H1 (cell line): ENCODE data around the gene UQCRQ. TPM values are rescaled to one million over a fixed set of nuclear protein-coding genes. Genes with fewer than 3 reads are reported as not detected.

Source experiments
- CTCF ChIA-PET: fragments of 300-600 bp; sonication (Branson Sonifier 250); formaldehyde crosslinking; loops from one replicate; lab custom pipeline; 2021; ENCODE audit not compliant: partially characterized antibody; lab: Charles Lee
- POLR2A ChIA-PET: fragments of 300-600 bp; sonication (Branson Sonifier 250); formaldehyde crosslinking; loops from one replicate; lab custom pipeline; 2021; ENCODE audit warnings: inconsistent platforms; ENCODE audit not compliant: partially characterized antibody; lab: Charles Lee
- DNase-seq, 2 experiments: peaks; one replicate each; pipeline versions ENCODE4 v3.0.0 to v3.0.0-alpha.2; 2010 to 2022; ENCODE audit warnings: low spot score in 2 of 2, low read depth in 1 of 2, mixed read lengths in 1 of 2
- FAIRE-seq: peaks from 2 replicates; lab custom pipeline; 2011; peaks lifted over from hg19 to GRCh38; lab: Jason Lieb, UNC
- H2AFZ ChIP-seq: 2 replicates; pipeline ENCODE4 v1.8.1; 2012; ENCODE audit warnings: low read length, inconsistent platforms
- H2AK5ac ChIP-seq: 2 replicates; pipeline ENCODE4 v1.6.1; 2013; ENCODE audit warnings: low read depth, low read length
- H2BK120ac ChIP-seq: replicated peaks from 2 replicates; pipeline ENCODE3; 2013; ENCODE audit warnings: low read depth, low read length, inconsistent platforms
- H2BK12ac ChIP-seq: 2 replicates; pipeline ENCODE4 v1.6.1; 2013; ENCODE audit warnings: low read depth, low read length
- H2BK15ac ChIP-seq: 2 replicates; pipeline ENCODE4 v1.6.1; 2013; ENCODE audit warnings: low read length
- H2BK20ac ChIP-seq: 2 replicates; pipeline ENCODE4 v1.6.1; 2013; ENCODE audit warnings: low read length
- H2BK5ac ChIP-seq: 2 replicates; pipeline ENCODE4 v1.6.1; 2013; ENCODE audit warnings: low read depth, low read length
- H3K14ac ChIP-seq: 2 replicates; pipeline ENCODE4 v1.6.1; 2013; ENCODE audit warnings: inconsistent platforms; ENCODE audit not compliant: insufficient read length
- H3K18ac ChIP-seq: 2 replicates; pipeline ENCODE4 v1.6.1; 2013; ENCODE audit warnings: low read length; ENCODE audit errors: extremely low read depth
- H3K23ac ChIP-seq: 2 replicates; pipeline ENCODE4 v1.6.1; 2013; ENCODE audit warnings: inconsistent platforms; ENCODE audit not compliant: insufficient read length
- H3K23me2 ChIP-seq: 2 replicates; pipeline ENCODE4 v1.6.1; 2013; ENCODE audit warnings: low read depth, low read length
- H3K27ac ChIP-seq: 2 replicates; pipeline ENCODE4 v1.6.1; 2011; ENCODE audit warnings: low read depth, low read length, inconsistent platforms
- H3K27me3 ChIP-seq, 4 experiments: replicated peaks in 1 of 4; 1 replicate in 1 of 4; 2 replicates in 3 of 4; pipeline versions ENCODE4 v1.6.1 to v1.8.1; 2011 to 2013; ENCODE audit warnings: low read length in 3 of 4, mild to moderate bottlenecking in 3 of 4, inconsistent platforms in 2 of 4, mixed read lengths in 2 of 4, moderate library complexity in 1 of 4; ENCODE audit not compliant: control insufficient read depth in 3 of 4, insufficient read depth in 3 of 4; ENCODE audit errors: extremely low read depth in 1 of 4
- H3K36me3 ChIP-seq, 4 experiments: 2 replicates each; pipeline versions ENCODE4 v1.6.1 to v1.8.1; 2011 to 2013; ENCODE audit warnings: mild to moderate bottlenecking in 4 of 4, low read length in 3 of 4, moderate library complexity in 2 of 4, control low read depth in 1 of 4, inconsistent platforms in 1 of 4; ENCODE audit not compliant: insufficient read depth in 4 of 4, control insufficient read depth in 2 of 4
- H3K4ac ChIP-seq: replicated peaks from 2 replicates; pipeline ENCODE3; 2013; ENCODE audit warnings: low read length, low read depth, mixed read lengths, inconsistent platforms; ENCODE audit not compliant: insufficient read length
- H3K4me1 ChIP-seq, 4 experiments: replicated peaks in 1 of 4; 1 replicate in 1 of 4; 2 replicates in 3 of 4; pipeline versions ENCODE4 v1.6.1 to v1.8.1; 2011 to 2013; ENCODE audit warnings: low read length in 3 of 4, inconsistent platforms in 2 of 4, mixed read lengths in 1 of 4; ENCODE audit not compliant: insufficient read depth in 4 of 4, control insufficient read depth in 3 of 4
- H3K4me2 ChIP-seq, 2 experiments: 2 replicates each; pipeline versions ENCODE4 v1.6.1 to v1.8.1; 2011 to 2013; ENCODE audit warnings: low read depth in 2 of 2, low read length in 2 of 2, control low read depth in 1 of 2, inconsistent platforms in 1 of 2, mild to moderate bottlenecking in 1 of 2; ENCODE audit not compliant: insufficient read depth in 1 of 2
- H3K4me3 ChIP-seq, 4 experiments: fragments of 200-600, 300-600 bp in 1 of 4; sonication (generic), shearing (Covaris generic), sonication (Bioruptor Twin) in 1 of 4; 2 replicates each; pipeline versions ENCODE4 v1.5.1 to v1.8.1; 2011 to 2016; ENCODE audit warnings: low read length in 4 of 4, low read depth in 3 of 4, control low read depth in 2 of 4, inconsistent platforms in 2 of 4, mild to moderate bottlenecking in 2 of 4, mixed read lengths in 1 of 4, moderate library complexity in 1 of 4; ENCODE audit not compliant: insufficient read depth in 2 of 4; ENCODE audit errors: extremely low read depth in 1 of 4
- H3K56ac ChIP-seq: replicated peaks from 2 replicates; pipeline ENCODE3; 2013; ENCODE audit warnings: low read depth, mild to moderate bottlenecking, mixed read lengths, low read length, inconsistent platforms; ENCODE audit not compliant: insufficient read length
- H3K79me1 ChIP-seq: 2 replicates; pipeline ENCODE4 v1.6.1; 2013; ENCODE audit warnings: low read depth, low read length, control low read depth
- H3K79me2 ChIP-seq, 2 experiments: 2 replicates each; pipeline versions ENCODE4 v1.6.1 to v1.8.1; 2012 to 2013; ENCODE audit warnings: low read length in 2 of 2, mild to moderate bottlenecking in 2 of 2, inconsistent platforms in 1 of 2; ENCODE audit not compliant: insufficient read depth in 2 of 2, control insufficient read depth in 1 of 2
- H3K9ac ChIP-seq, 4 experiments: replicated peaks in 1 of 4; 1 replicate in 1 of 4; 2 replicates in 3 of 4; pipeline versions ENCODE4 v1.6.1 to v1.8.1; 2011 to 2013; ENCODE audit warnings: low read depth in 3 of 4, low read length in 3 of 4, control low read depth in 2 of 4, mild to moderate bottlenecking in 2 of 4, moderate library complexity in 2 of 4, inconsistent platforms in 1 of 4; ENCODE audit errors: extremely low read depth in 1 of 4
- H3K9me3 ChIP-seq, 2 experiments: 2 replicates each; pipeline versions ENCODE4 v1.6.1 to v1.8.1; 2012 to 2013; ENCODE audit warnings: mild to moderate bottlenecking in 2 of 2, moderate library complexity in 2 of 2, control low read depth in 1 of 2, inconsistent platforms in 1 of 2, low read depth in 1 of 2, low read length in 1 of 2, mixed read lengths in 1 of 2; ENCODE audit not compliant: insufficient read depth in 2 of 2
- H4K20me1 ChIP-seq, 2 experiments: replicated peaks in 1 of 2; 2 replicates each; pipeline versions ENCODE3 to v1.8.1; 2011 to 2013; ENCODE audit warnings: inconsistent platforms in 2 of 2, low read length in 2 of 2, mild to moderate bottlenecking in 1 of 2; ENCODE audit not compliant: insufficient read depth in 2 of 2, control insufficient read depth in 1 of 2
- H4K5ac ChIP-seq: 2 replicates; pipeline ENCODE4 v1.6.1; 2013; ENCODE audit warnings: low read length, low read depth, mixed read lengths, inconsistent platforms; ENCODE audit not compliant: insufficient read length
- H4K8ac ChIP-seq: 2 replicates; pipeline ENCODE4 v1.8.0; 2013; ENCODE audit warnings: mild to moderate bottlenecking, moderate library complexity, low read length, inconsistent platforms; ENCODE audit not compliant: insufficient read depth; ENCODE audit errors: extremely low read depth
- H4K91ac ChIP-seq: replicated peaks from 2 replicates; pipeline ENCODE3; 2013; ENCODE audit warnings: low read length, mixed read lengths, inconsistent platforms; ENCODE audit not compliant: insufficient read length
- WGBS, 2 experiments: shearing (Covaris generic) in 1 of 2; methylation state at CpG; one replicate each; pipeline versions ENCODE4 v1.1.6 to v1.1.7; 2013 to 2015; ENCODE audit warnings: low lambda C conversion rate in 2 of 2, mixed read lengths in 2 of 2, inconsistent platforms in 1 of 2, low coverage in 1 of 2, missing lambda C conversion rate in 1 of 2; ENCODE audit not compliant: insufficient replicate concordance in 2 of 2, insufficient coverage in 1 of 2, insufficient read length in 1 of 2; ENCODE audit errors: extremely low coverage in 1 of 2, missing lambda C conversion rate in 1 of 2; 5-methylcytosine and 5-hydroxymethylcytosine counted together
- polyA plus RNA-seq, 7 experiments: library from polyadenylated mRNA; depleted of rRNA in 3 of 7; stranded (reverse) in 5 of 7; unstranded in 2 of 7; fragments of >200 nt in 5 of 7; fragments of 200-250 nt in 2 of 7; gene quantifications; 1 replicate in 5 of 7; 2 replicates in 1 of 7; 4 replicates in 1 of 7; pipeline versions ENCODE4 v1.2.1 to v1.2.3, GENCODE V29; 2011 to 2013; ENCODE audit warnings: missing spikeins in 2 of 7, mixed read lengths in 2 of 7
- total RNA-seq: library from RNA; stranded (reverse); fragmentation: NEBNext Ultra II Directional; extraction: Animal tissue kit (Norgen Biotek cat#: 25700); gene quantifications from 2 replicates; pipeline ENCODE4 v1.2.1, GENCODE V29; 2021
- TF ChIP-seq, protein P1 (sequence below): IDR thresholded peaks from 2 replicates; pipeline ENCODE4 v1.6.1; 2012; ENCODE audit warnings: inconsistent platforms

Gene UQCRQ
- total and polyA plus RNA-seq, 2 of the 8 experiments (the other 6 are each of a cell fraction or from before 2014, with no cell fraction given) = 177 to 293 TPM

DNA sequence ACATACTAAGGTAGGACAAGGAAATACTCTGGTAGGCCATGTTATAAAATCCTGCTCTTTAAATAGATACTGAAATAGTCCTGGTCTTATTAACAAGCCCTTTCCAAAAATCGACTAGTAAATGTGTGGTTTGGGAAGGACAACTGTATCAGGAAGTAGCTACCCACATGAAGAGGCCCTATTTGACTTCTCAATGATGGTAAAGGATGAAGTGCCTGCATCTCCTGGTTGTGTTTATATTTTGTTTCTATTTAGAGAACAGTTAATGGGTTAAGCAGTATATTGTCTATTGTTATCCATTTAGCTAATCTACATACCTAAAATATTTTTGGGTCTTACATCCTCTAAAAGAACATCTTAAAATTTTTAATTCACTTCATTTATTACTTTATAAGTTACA is 12.7 kb upstream of the UQCRQ start:
- H3K18ac ChIP-seq = no peak overlapping the region
- DNase-seq (no peak), FAIRE-seq (no peak)
- peaks cover 0 to 1% (median 0%) of the 10 kb centered on the region in 4 experiments; a peak in 1 of 7 replicates for H3K4me1 ChIP-seq
- no peaks in the 10 kb centered on the region for H3K79me2 ChIP-seq
- no peak overlapping the region for H2AK5ac ChIP-seq
- no peaks in the 10 kb centered on the region for H3K36me3 ChIP-seq
- H4K20me1 ChIP-seq = no peaks in the 10 kb centered on the region
- H3K4me2 ChIP-seq = no peak overlapping the region
- H3K9me3 ChIP-seq = no peaks in the 10 kb centered on the region
- H4K5ac ChIP-seq = no peak overlapping the region
- no peak overlapping the region for H2BK5ac ChIP-seq
- ChIA-PET POLR2A (interaction anchor here (0.9 to 1.6 kb wide), 5 partner anchors 10 to 30 kb away, joined by 3 to 4 read pairs (median 3); partner anchors contain the start of genes GDF9 and UQCRQ), CTCF (interaction anchor here (0.6 to 32.2 kb wide), 6 partner anchors 8 to 1671 kb away, joined by 3 to 465 read pairs (median 4); partner anchors contain the start of genes GDF9, SHROOM1 and UQCRQ)
- no peak overlapping the region for H4K8ac ChIP-seq
- H3K4me3 ChIP-seq = no peak overlapping the region
- no peak overlapping the region for H2BK15ac ChIP-seq
- H2BK120ac ChIP-seq = no peak overlapping the region
- no peak overlapping the region for H2BK20ac ChIP-seq
- no peak overlapping the region for H3K9ac ChIP-seq
- H3K27ac ChIP-seq = no peak overlapping the region
- H2BK12ac ChIP-seq = no peak overlapping the region
- H3K27me3 ChIP-seq = no peaks in the 10 kb centered on the region
- no peak overlapping the region for H4K91ac ChIP-seq
- no peaks in the 10 kb centered on the region for H3K79me1 ChIP-seq
- H3K4ac ChIP-seq = no peak overlapping the region
- 50% methylated on average over 1 of the region's 1 CpG; no CpG with 5 or more reads in 1 of the 2 experiments for WGBS, 2 experiments
- H3K23ac ChIP-seq = no peak overlapping the region
- H2AFZ ChIP-seq = no peak overlapping the region
- H3K56ac ChIP-seq = no peak overlapping the region
- no peaks in the 10 kb centered on the region for H3K23me2 ChIP-seq
- H3K14ac ChIP-seq = no peak overlapping the region
- TF ChIP-seq, protein P1, sequence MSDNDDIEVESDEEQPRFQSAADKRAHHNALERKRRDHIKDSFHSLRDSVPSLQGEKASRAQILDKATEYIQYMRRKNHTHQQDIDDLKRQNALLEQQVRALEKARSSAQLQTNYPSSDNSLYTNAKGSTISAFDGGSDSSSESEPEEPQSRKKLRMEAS = no peak
